HepG2 (cell line): ENCODE measurements around the gene HDAC3. TPM values are rescaled to one million over a fixed set of nuclear protein-coding genes. Genes with fewer than 3 reads are reported as not detected.
A peak's percentile ranks its signal among the peaks of the same experiment; 100 is the strongest.

Source experiments
- BCL6 ChIP-seq: IDR thresholded peaks from 2 replicates; pipeline ENCODE4 v1.6.1; 2016; ENCODE audit warnings: missing genetic modification reagents, missing compliant biosample characterization
- CBX2 ChIP-seq, 2 experiments: fragments of 200-600 bp in 1 of 2; sonication (generic); formaldehyde crosslinking in 1 of 2; IDR thresholded peaks; 2 replicates each; pipeline versions ENCODE4 v1.7.0 to v1.8.1; 2018 to 2022; ENCODE audit warnings: low read depth in 2 of 2, low read length in 1 of 2, mild to moderate bottlenecking in 1 of 2, missing genetic modification reagents in 1 of 2
- ETV5 ChIP-seq: IDR thresholded peaks from 2 replicates; pipeline ENCODE4 v1.6.1; 2018; ENCODE audit warnings: missing biosample characterization, missing genetic modification reagents, inconsistent platforms, borderline replicate concordance
- KMT2B ChIP-seq: IDR thresholded peaks from 2 replicates; pipeline ENCODE4 v1.6.1; 2016; ENCODE audit warnings: missing genetic modification reagents, missing compliant biosample characterization
- MIER2 ChIP-seq: IDR thresholded peaks from 2 replicates; pipeline ENCODE4 v1.6.1; 2016; ENCODE audit warnings: missing biosample characterization, missing genetic modification reagents
- NPAS2 ChIP-seq: sonication (generic); formaldehyde crosslinking; IDR thresholded peaks from 2 replicates; pipeline ENCODE4 v1.8.0; 2022; ENCODE audit warnings: mild to moderate bottlenecking, missing genetic modification reagents, borderline replicate concordance
- NR2C2 ChIP-seq: sonication (generic); formaldehyde crosslinking; IDR thresholded peaks from 2 replicates; pipeline ENCODE4 v1.4.0; 2020; ENCODE audit warnings: missing genetic modification reagents, mild to moderate bottlenecking, moderate library complexity, borderline replicate concordance
- SP4 ChIP-seq: sonication (generic); formaldehyde crosslinking; IDR thresholded peaks from 2 replicates; pipeline ENCODE4 v1.8.1; 2023; ENCODE audit warnings: mild to moderate bottlenecking, missing genetic modification reagents
- ZFX ChIP-seq: sonication (generic); formaldehyde crosslinking; IDR thresholded peaks from 2 replicates; pipeline ENCODE4 v1.4.0; 2020; ENCODE audit warnings: mild to moderate bottlenecking, low read depth, missing genetic modification reagents, moderate library complexity
- ZMAT5 ChIP-seq: sonication (generic); formaldehyde crosslinking; IDR thresholded peaks from 2 replicates; pipeline ENCODE4 v1.5.0; 2020; ENCODE audit warnings: mild to moderate bottlenecking, low read depth, missing genetic modification reagents, borderline replicate concordance
- ZNF121 ChIP-seq: sonication (generic); formaldehyde crosslinking; IDR thresholded peaks from 2 replicates; pipeline ENCODE4 v1.5.0; 2020; ENCODE audit warnings: mild to moderate bottlenecking, missing genetic modification reagents
- ZNF232 ChIP-seq: sonication (generic); formaldehyde crosslinking; IDR thresholded peaks from 2 replicates; pipeline ENCODE4 v1.4.0; 2020; ENCODE audit warnings: missing genetic modification reagents, borderline replicate concordance
- ZNF275 ChIP-seq: sonication (generic); formaldehyde crosslinking; IDR thresholded peaks from 2 replicates; pipeline ENCODE4 v1.8.0; 2022; ENCODE audit warnings: missing genetic modification reagents, mild to moderate bottlenecking, inconsistent platforms, borderline replicate concordance
- ZNF292 ChIP-seq: sonication (generic); formaldehyde crosslinking; IDR thresholded peaks from 2 replicates; pipeline ENCODE4 v1.8.1; 2022; ENCODE audit warnings: mild to moderate bottlenecking, low read depth, missing genetic modification reagents, borderline replicate concordance
- ZNF484 ChIP-seq: sonication (generic); formaldehyde crosslinking; IDR thresholded peaks from 2 replicates; pipeline ENCODE4 v1.5.1; 2020; ENCODE audit warnings: mild to moderate bottlenecking, low read depth, missing genetic modification reagents, borderline replicate concordance
- ZNF687 ChIP-seq: sonication (generic); formaldehyde crosslinking; IDR thresholded peaks from 2 replicates; pipeline ENCODE4 v1.5.1; 2020; ENCODE audit warnings: mild to moderate bottlenecking, missing genetic modification reagents, moderate library complexity
- ZNF713 ChIP-seq: sonication (generic); formaldehyde crosslinking; IDR thresholded peaks from 2 replicates; pipeline ENCODE4 v1.4.0; 2020; ENCODE audit warnings: mild to moderate bottlenecking, missing genetic modification reagents
- polyA plus RNA-seq, 8 experiments: library from polyadenylated mRNA; depleted of rRNA in 3 of 8; stranded (reverse) in 7 of 8; unstranded in 1 of 8; fragments of >200 nt; fragmentation: Illumina TruSeq in 4 of 8; extraction: Trizol in 4 of 8; gene quantifications; 2 replicates each; pipeline versions ENCODE4 v1.2.1 to v1.2.3, GENCODE V29; 2011 to 2016; ENCODE audit warnings: low read depth in 4 of 8, missing spikeins in 1 of 8, mixed read lengths in 1 of 8; ENCODE audit not compliant: insufficient read depth in 1 of 8
- total RNA-seq, 5 experiments: library from RNA; depleted of rRNA; stranded (reverse); fragments of >200 nt; fragmentation: Illumina TruSeq; extraction: Trizol; gene quantifications; 2 replicates each; pipeline ENCODE4 v1.2.3, GENCODE V29; 2016; ENCODE audit warnings: low read depth in 1 of 5
- TF ChIP-seq, protein P1 (sequence below): sonication (generic); formaldehyde crosslinking; IDR thresholded peaks from 2 replicates; pipeline ENCODE4 v1.4.0; 2020; ENCODE audit warnings: low read depth, mild to moderate bottlenecking, missing genetic modification reagents
- TF ChIP-seq, protein P2 (sequence below): sonication (generic); formaldehyde crosslinking; conservative IDR thresholded peaks from 2 replicates; pipeline ENCODE4 v1.8.1; 2023; ENCODE audit warnings: missing genetic modification reagents

The HDAC3 gene
- total and polyA plus RNA-seq, 2 of the 13 experiments (the other 11 are each of a cell fraction or from before 2014, with no cell fraction given) = 84.0 to 94.1 TPM

DNA sequence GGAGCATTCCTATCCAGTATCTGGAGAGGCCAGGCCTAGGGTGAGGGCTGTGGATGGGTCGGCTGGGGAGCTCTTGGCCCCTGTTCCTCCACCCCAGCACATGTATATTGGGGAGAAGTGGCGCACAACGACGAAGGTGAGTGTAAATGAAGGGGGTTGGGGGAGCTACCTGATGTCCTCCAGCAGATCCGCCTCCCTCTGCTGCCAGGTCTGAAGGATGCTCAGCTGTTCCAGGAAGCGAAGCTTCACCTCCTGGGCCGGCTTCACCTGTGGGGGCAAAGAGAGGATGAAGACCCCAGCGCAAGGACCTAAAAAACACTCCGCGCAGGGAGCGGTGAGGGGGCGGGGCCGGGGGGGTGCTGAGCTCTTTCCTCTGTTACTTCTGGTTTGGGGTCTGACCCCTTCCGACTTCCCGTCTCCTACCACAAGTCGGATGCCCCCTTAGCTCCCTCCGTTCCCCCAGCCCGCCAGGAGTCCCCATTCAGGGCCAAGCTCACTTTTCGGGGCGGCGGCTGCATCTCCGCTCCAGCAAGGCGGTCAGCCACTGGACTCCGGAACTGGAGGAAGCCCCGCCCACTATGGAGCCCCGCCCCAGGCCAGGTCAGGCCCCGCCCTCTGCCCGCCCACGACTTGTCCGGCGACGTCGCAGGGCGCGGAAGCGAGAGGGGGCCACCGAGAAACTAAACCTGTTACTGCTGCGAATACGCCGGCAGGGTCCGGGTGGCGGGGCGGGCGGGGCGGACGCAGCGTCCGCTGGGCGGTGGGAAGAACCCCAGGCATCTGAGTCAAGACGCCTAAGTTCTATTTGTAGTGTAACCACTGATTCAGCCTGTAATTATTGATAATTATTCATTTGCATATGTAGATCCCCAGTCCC lies 14.4 kb upstream of the HDAC3 start, which contains the start of gene FCHSD1 (continued):
- TF ChIP-seq, protein P1, sequence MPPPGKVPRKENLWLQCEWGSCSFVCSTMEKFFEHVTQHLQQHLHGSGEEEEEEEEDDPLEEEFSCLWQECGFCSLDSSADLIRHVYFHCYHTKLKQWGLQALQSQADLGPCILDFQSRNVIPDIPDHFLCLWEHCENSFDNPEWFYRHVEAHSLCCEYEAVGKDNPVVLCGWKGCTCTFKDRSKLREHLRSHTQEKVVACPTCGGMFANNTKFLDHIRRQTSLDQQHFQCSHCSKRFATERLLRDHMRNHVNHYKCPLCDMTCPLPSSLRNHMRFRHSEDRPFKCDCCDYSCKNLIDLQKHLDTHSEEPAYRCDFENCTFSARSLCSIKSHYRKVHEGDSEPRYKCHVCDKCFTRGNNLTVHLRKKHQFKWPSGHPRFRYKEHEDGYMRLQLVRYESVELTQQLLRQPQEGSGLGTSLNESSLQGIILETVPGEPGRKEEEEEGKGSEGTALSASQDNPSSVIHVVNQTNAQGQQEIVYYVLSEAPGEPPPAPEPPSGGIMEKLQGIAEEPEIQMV (CRISPR knock-in tag) = 0 out of 2 replicates have a peak, but pooled peaks have one; percentile 55
- TF ChIP-seq ZMAT5 (CRISPR knock-in tag) = no peak
- peak; percentile 25; the same call in 1 of the 2 replicates for TF ChIP-seq NR2C2
- TF ChIP-seq MIER2 (CRISPR knock-in tag) = no peak
- no peak for TF ChIP-seq CBX2 (IDR thresholded peaks at IDR 0.05; ENCODE audit: low read depth, low read length)
- no peak for TF ChIP-seq CBX2 (CRISPR knock-in tag; IDR thresholded peaks at IDR 0.05; ENCODE audit: low read depth)
- no peak for TF ChIP-seq ZNF121
- no peak for TF ChIP-seq ZNF275 (CRISPR knock-in tag)
- no peak for TF ChIP-seq ZNF232 (CRISPR knock-in tag)
- peak; percentile 72 for TF ChIP-seq SP4 (CRISPR knock-in tag)
- no peak for TF ChIP-seq ZNF292 (CRISPR knock-in tag)
- TF ChIP-seq ZNF687 = peak; percentile 61
- TF ChIP-seq, protein P2, sequence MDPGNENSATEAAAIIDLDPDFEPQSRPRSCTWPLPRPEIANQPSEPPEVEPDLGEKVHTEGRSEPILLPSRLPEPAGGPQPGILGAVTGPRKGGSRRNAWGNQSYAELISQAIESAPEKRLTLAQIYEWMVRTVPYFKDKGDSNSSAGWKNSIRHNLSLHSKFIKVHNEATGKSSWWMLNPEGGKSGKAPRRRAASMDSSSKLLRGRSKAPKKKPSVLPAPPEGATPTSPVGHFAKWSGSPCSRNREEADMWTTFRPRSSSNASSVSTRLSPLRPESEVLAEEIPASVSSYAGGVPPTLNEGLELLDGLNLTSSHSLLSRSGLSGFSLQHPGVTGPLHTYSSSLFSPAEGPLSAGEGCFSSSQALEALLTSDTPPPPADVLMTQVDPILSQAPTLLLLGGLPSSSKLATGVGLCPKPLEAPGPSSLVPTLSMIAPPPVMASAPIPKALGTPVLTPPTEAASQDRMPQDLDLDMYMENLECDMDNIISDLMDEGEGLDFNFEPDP (CRISPR knock-in tag) = no peak
- 0 out of 2 replicates have a peak, but pooled peaks have one; percentile 36 for TF ChIP-seq ZNF713
- TF ChIP-seq ETV5 (CRISPR knock-in tag) = peak; percentile 64; the same call in 1 of the 2 replicates
- TF ChIP-seq KMT2B (CRISPR knock-in tag) = 0 out of 2 replicates have a peak, but pooled peaks have one; percentile 28
- 0 out of 2 replicates have a peak, but pooled peaks have one; percentile 27 for TF ChIP-seq ZFX (CRISPR knock-in tag)
- no peak for TF ChIP-seq NPAS2 (CRISPR knock-in tag)
- no peak; the same call in 1 of the 2 replicates for TF ChIP-seq BCL6 (CRISPR knock-in tag)
- TF ChIP-seq ZNF484 (CRISPR knock-in tag) = no peak
